Neural cell (in vitro differentiated cells): ENCODE data around the gene ODF2L. TPM values are rescaled to one million over a fixed set of nuclear protein-coding genes. Genes with fewer than 3 reads are reported as not detected.

Experiments
- H2AFZ ChIP-seq: fragments of 200-600, 300-800 bp; sonication (generic), shearing (Covaris generic); 2 replicates; pipeline ENCODE4 v1.6.0; 2014; ENCODE audit warnings: low read depth, mild to moderate bottlenecking, antibody characterized with exemption, low read length, moderate library complexity
- H3F3A ChIP-seq: fragments of 200-600 bp; shearing (Covaris generic); 2 replicates; pipeline ENCODE4 v1.6.1; 2016; ENCODE audit warnings: mild to moderate bottlenecking, moderate library complexity, mixed read lengths, antibody characterized with exemption, low read length; ENCODE audit not compliant: insufficient read depth, poor library complexity, severe bottlenecking
- H3K27ac ChIP-seq: fragments of 200-600, 300-800 bp; sonication (generic), shearing (Covaris generic); 2 replicates; pipeline ENCODE4 v1.5.1; 2014; ENCODE audit warnings: mild to moderate bottlenecking, low read length, moderate library complexity
- H3K27me3 ChIP-seq: fragments of 300-800, 200-600 bp; sonication (generic), shearing (Covaris generic); 2 replicates; pipeline ENCODE4 v1.6.0; 2014; ENCODE audit warnings: mild to moderate bottlenecking, low read depth, low read length, moderate library complexity; ENCODE audit not compliant: insufficient read depth
- H3K36me3 ChIP-seq: fragments of 300-800, 200-600 bp; sonication (generic), shearing (Covaris generic); 2 replicates; pipeline ENCODE4 v1.5.1; 2014; ENCODE audit warnings: mild to moderate bottlenecking, antibody characterized with exemption, low read length, moderate library complexity; ENCODE audit not compliant: insufficient read depth
- H3K4me2 ChIP-seq: fragments of 300-800, 200-600 bp; sonication (generic), shearing (Covaris generic); 2 replicates; pipeline ENCODE4 v1.6.0; 2014; ENCODE audit warnings: mild to moderate bottlenecking, low read length
- H3K4me3 ChIP-seq: fragments of 300-800, 200-600 bp; sonication (generic), shearing (Covaris generic); 2 replicates; pipeline ENCODE4 v1.5.1; 2014; ENCODE audit warnings: mild to moderate bottlenecking, low read length, moderate library complexity
- H3K79me2 ChIP-seq: fragments of 200-600 bp; shearing (Covaris generic); replicated peaks from 2 replicates; pipeline ENCODE4 v1.6.0; 2014; ENCODE audit warnings: mild to moderate bottlenecking, low read length, moderate library complexity; ENCODE audit not compliant: insufficient read depth
- H3K9ac ChIP-seq: fragments of 300-800, 200-600 bp; sonication (generic), shearing (Covaris generic); 2 replicates; pipeline ENCODE4 v1.6.1; 2016; ENCODE audit warnings: mild to moderate bottlenecking, low read length, mixed read lengths
- H3K9me2 ChIP-seq: fragments of 200-600 bp; shearing (Covaris generic); 2 replicates; pipeline ENCODE4 v1.6.1; 2016; ENCODE audit warnings: mild to moderate bottlenecking, low read length, mixed read lengths; ENCODE audit not compliant: insufficient read depth
- H3K9me3 ChIP-seq: fragments of 200-600, 300-800 bp; sonication (generic), shearing (Covaris generic); 2 replicates; pipeline ENCODE4 v1.6.1; 2016; ENCODE audit warnings: mild to moderate bottlenecking, mixed run types, low read length, moderate library complexity, mixed read lengths
- H4K20me1 ChIP-seq: fragments of 200-600 bp; shearing (Covaris generic); 2 replicates; pipeline ENCODE4 v1.6.1; 2016; ENCODE audit warnings: mild to moderate bottlenecking, mixed run types; ENCODE audit not compliant: insufficient read depth
- EP300 ChIP-seq: fragments of 450-650 bp; conservative IDR thresholded peaks from 2 replicates; pipeline ENCODE4 v1.6.1; 2014; ENCODE audit warnings: antibody characterized with exemption, mild to moderate bottlenecking, moderate library complexity; ENCODE audit not compliant: poor library complexity, severe bottlenecking
- EZH2 ChIP-seq: fragments of 200-600, 300-800 bp; shearing (Covaris generic), sonication (generic); IDR thresholded peaks from 2 replicates; pipeline ENCODE4 v1.6.1; 2014; ENCODE audit warnings: antibody characterized with exemption, low read length, borderline replicate concordance, mild to moderate bottlenecking; ENCODE audit not compliant: insufficient read depth, poor library complexity, severe bottlenecking
- MXI1 ChIP-seq: fragments of 450-650 bp; conservative IDR thresholded peaks from 2 replicates; pipeline ENCODE4 v1.6.1; 2014; ENCODE audit warnings: antibody characterized with exemption, mild to moderate bottlenecking; ENCODE audit not compliant: poor library complexity, severe bottlenecking
- POLR2AphosphoS5 ChIP-seq: IDR thresholded peaks from 2 replicates; pipeline ENCODE4 v1.6.1; 2012
- RAD21 ChIP-seq: fragments of 450-650 bp; conservative IDR thresholded peaks from 2 replicates; pipeline ENCODE4 v1.6.1; 2014; ENCODE audit warnings: antibody characterized with exemption, mild to moderate bottlenecking, moderate library complexity
- SMC3 ChIP-seq: fragments of 450-650 bp; conservative IDR thresholded peaks from 2 replicates; pipeline ENCODE4 v1.6.1; 2014; ENCODE audit warnings: antibody characterized with exemption, mild to moderate bottlenecking, moderate library complexity; ENCODE audit not compliant: poor library complexity
- TAF1 ChIP-seq: IDR thresholded peaks from 2 replicates; pipeline ENCODE4 v1.6.1; 2012; ENCODE audit warnings: low read depth
- polyA plus RNA-seq: library from polyadenylated mRNA; depleted of rRNA; stranded (reverse); fragments of >200 nt; gene quantifications from 2 replicates; pipeline ENCODE4 v1.2.3, GENCODE V29; 2014
- TF ChIP-seq, protein P1 (sequence below): IDR thresholded peaks from 2 replicates; pipeline ENCODE4 v1.6.1; 2012; ENCODE audit warnings: borderline replicate concordance
- TF ChIP-seq, protein P2 (sequence below): fragments of 450-650 bp; IDR thresholded peaks from 2 replicates; pipeline ENCODE4 v1.5.1; 2014; ENCODE audit warnings: antibody characterized with exemption, mild to moderate bottlenecking, moderate library complexity; ENCODE audit not compliant: poor library complexity, severe bottlenecking

The ODF2L gene
- polyA plus RNA-seq, 1 donor from 2014 or later, result 138 TPM

- no peaks in the 10 kb centered on the region for H3K9me2 ChIP-seq
- H3F3A ChIP-seq, result no peaks in the 10 kb centered on the region
- peak overlapping the region; percentile 92 for H3K9ac ChIP-seq
- peak overlapping the region; percentile 72 for H3K4me2 ChIP-seq
- no peaks in the 10 kb centered on the region for H3K9me3 ChIP-seq
- peak overlapping the region; percentile 86 for H2AFZ ChIP-seq
- TF ChIP-seq EP300 (no peak), POLR2AphosphoS5 (no peak), MXI1 (no peak), SMC3 (no peak), TAF1 (no peak), EZH2 (no peak), RAD21 (no peak)
- TF ChIP-seq, protein P1, sequence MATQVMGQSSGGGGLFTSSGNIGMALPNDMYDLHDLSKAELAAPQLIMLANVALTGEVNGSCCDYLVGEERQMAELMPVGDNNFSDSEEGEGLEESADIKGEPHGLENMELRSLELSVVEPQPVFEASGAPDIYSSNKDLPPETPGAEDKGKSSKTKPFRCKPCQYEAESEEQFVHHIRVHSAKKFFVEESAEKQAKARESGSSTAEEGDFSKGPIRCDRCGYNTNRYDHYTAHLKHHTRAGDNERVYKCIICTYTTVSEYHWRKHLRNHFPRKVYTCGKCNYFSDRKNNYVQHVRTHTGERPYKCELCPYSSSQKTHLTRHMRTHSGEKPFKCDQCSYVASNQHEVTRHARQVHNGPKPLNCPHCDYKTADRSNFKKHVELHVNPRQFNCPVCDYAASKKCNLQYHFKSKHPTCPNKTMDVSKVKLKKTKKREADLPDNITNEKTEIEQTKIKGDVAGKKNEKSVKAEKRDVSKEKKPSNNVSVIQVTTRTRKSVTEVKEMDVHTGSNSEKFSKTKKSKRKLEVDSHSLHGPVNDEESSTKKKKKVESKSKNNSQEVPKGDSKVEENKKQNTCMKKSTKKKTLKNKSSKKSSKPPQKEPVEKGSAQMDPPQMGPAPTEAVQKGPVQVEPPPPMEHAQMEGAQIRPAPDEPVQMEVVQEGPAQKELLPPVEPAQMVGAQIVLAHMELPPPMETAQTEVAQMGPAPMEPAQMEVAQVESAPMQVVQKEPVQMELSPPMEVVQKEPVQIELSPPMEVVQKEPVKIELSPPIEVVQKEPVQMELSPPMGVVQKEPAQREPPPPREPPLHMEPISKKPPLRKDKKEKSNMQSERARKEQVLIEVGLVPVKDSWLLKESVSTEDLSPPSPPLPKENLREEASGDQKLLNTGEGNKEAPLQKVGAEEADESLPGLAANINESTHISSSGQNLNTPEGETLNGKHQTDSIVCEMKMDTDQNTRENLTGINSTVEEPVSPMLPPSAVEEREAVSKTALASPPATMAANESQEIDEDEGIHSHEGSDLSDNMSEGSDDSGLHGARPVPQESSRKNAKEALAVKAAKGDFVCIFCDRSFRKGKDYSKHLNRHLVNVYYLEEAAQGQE, result no peak
- TF ChIP-seq, protein P2, sequence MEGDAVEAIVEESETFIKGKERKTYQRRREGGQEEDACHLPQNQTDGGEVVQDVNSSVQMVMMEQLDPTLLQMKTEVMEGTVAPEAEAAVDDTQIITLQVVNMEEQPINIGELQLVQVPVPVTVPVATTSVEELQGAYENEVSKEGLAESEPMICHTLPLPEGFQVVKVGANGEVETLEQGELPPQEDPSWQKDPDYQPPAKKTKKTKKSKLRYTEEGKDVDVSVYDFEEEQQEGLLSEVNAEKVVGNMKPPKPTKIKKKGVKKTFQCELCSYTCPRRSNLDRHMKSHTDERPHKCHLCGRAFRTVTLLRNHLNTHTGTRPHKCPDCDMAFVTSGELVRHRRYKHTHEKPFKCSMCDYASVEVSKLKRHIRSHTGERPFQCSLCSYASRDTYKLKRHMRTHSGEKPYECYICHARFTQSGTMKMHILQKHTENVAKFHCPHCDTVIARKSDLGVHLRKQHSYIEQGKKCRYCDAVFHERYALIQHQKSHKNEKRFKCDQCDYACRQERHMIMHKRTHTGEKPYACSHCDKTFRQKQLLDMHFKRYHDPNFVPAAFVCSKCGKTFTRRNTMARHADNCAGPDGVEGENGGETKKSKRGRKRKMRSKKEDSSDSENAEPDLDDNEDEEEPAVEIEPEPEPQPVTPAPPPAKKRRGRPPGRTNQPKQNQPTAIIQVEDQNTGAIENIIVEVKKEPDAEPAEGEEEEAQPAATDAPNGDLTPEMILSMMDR, result no peak
- H4K20me1 ChIP-seq, result no peaks in the 10 kb centered on the region
- peak overlapping the region; percentile 92 for H3K27ac ChIP-seq
- no peaks in the 10 kb centered on the region for H3K27me3 ChIP-seq
- H3K4me3 ChIP-seq, result peak overlapping the region; percentile 94
- no peaks in the 10 kb centered on the region for H3K36me3 ChIP-seq
- peaks cover 36% of the 10 kb centered on the region for H3K79me2 ChIP-seq
Measured at GRCh38 chr1:86396498-86396890, 371 bp upstream of the ODF2L start.

GRCh38 chr1:86394416-86394815 lies 1.7 kb downstream of the ODF2L start:
- Histone ChIP-seq H3K9me2 (no peaks in the 10 kb centered on the region), H3K27ac (no peak overlapping the region), H3F3A (no peaks in the 10 kb centered on the region), H3K4me2 (no peak overlapping the region), H3K9ac (no peak overlapping the region), H2AFZ (no peak overlapping the region), H3K79me2 (peaks cover 44% of the 10 kb centered on the region), H3K36me3 (no peaks in the 10 kb centered on the region), H3K9me3 (no peaks in the 10 kb centered on the region), H3K27me3 (no peaks in the 10 kb centered on the region), H3K4me3 (peak overlapping the region; percentile 94), H4K20me1 (no peaks in the 10 kb centered on the region)
- TF ChIP-seq EP300 (no peak), MXI1 (no peak), EZH2 (no peak), POLR2AphosphoS5 (no peak), TAF1 (no peak), RAD21 (no peak), SMC3 (no peak)
- TF ChIP-seq, protein P2, result no peak
- TF ChIP-seq, protein P1, result no peak
